Lower leg skin (tissue), 3 donors: ENCODE measurements around the gene GAS6.

Experiments
- POLR2A ChIP-seq, 2 donors: fragments of 450-650 bp; IDR thresholded peaks; one replicate each; pipeline ENCODE4 v1.6.1; 2016 to 2017; ENCODE audit warnings: antibody characterized with exemption in 2 of 2, mild to moderate bottlenecking in 1 of 2, moderate library complexity in 1 of 2
- TF ChIP-seq, protein P1 (sequence below), 3 donors: fragments of 450-650 bp; IDR thresholded peaks; one replicate each; pipeline ENCODE4 v1.5.1; 2016; ENCODE audit warnings: antibody characterized with exemption in 3 of 3, mild to moderate bottlenecking in 3 of 3, moderate library complexity in 2 of 3

DNA sequence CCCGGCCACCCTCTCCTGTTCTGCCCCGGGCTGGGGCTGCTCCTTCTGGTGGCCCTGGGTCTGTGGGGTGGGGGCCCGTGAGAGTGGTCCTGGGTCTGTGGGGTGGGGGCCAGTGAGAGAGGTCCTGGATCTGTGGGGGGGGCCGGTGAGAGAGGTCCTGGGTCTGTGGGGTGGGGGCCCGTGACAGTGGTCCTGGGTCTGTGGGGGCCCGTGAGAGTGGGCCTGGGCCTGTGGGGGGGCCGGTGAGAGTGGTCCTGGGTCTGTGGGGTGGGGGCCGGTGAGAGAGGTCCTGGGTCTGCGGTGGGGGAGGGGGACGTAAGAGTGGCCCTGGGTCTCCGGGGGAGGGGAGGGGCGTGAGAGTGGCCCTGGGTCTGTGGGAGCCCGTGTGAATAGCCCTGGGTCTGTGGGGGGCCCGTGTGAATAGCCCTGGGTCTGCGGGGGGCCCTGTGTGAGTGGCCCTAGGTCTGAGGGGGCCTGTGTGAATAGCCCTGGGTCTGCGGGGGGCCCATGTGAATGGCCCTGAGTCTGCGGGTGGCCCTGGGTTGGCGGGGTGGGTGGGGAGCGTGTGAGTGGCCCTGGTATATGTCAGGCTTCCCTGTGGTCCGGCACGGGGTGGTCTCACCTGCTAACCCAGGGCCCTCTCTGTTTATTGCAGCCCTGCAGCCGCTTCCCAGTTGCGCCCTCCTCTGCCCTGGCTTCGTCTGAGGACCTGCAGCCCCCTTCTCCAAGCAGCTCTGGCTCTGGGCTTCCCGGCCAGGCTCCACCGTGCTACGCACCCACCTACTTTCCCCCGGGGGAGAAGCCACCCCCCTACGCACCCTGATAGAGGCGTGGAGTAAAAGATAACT, 52.6 kb downstream of the GAS6 start:
- no peak for TF ChIP-seq POLR2A (IDR thresholded peaks at IDR 0.05)
- TF ChIP-seq, protein P1, sequence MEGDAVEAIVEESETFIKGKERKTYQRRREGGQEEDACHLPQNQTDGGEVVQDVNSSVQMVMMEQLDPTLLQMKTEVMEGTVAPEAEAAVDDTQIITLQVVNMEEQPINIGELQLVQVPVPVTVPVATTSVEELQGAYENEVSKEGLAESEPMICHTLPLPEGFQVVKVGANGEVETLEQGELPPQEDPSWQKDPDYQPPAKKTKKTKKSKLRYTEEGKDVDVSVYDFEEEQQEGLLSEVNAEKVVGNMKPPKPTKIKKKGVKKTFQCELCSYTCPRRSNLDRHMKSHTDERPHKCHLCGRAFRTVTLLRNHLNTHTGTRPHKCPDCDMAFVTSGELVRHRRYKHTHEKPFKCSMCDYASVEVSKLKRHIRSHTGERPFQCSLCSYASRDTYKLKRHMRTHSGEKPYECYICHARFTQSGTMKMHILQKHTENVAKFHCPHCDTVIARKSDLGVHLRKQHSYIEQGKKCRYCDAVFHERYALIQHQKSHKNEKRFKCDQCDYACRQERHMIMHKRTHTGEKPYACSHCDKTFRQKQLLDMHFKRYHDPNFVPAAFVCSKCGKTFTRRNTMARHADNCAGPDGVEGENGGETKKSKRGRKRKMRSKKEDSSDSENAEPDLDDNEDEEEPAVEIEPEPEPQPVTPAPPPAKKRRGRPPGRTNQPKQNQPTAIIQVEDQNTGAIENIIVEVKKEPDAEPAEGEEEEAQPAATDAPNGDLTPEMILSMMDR (IDR thresholded peaks at IDR 0.05) = no peak
